ENCODE results near the gene ALG14.

DNA sequence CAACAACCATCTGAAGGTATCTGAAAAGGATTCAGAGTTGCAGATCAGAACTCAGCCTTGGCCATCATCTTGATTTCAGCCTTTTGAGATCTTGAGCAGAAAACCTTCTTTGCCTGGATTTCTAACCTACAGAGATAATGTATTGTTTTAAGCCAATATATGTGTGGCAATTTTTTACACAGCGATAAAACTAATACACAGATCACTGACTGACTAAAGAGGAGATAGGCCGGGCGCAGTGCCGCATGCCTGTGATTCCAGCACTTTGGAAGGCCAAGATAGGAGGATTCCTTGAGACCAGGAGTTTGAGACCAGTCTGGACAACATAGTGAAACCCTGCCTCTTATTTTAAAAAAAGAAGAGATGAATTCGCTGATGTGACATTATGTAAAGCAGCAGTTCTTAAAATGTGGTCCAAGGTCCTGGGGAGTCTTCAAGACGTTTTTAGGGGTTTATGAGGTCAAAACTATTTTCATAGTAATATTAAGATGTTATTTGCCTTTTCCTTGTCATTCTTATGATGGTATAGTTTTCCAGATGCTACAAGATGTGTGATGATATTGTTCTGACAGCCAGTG, 95.7 kb downstream of the ALG14 start:
- TF ChIP-seq POLR2AphosphoS5 (IDR thresholded peaks at IDR 0.05; ENCODE audit: insufficient read depth in 1 of 2, low read depth in 1 of 2) (no peak), POLR2A (IDR thresholded peaks at IDR 0.05) (no peak)
- TF ChIP-seq, protein P1, sequence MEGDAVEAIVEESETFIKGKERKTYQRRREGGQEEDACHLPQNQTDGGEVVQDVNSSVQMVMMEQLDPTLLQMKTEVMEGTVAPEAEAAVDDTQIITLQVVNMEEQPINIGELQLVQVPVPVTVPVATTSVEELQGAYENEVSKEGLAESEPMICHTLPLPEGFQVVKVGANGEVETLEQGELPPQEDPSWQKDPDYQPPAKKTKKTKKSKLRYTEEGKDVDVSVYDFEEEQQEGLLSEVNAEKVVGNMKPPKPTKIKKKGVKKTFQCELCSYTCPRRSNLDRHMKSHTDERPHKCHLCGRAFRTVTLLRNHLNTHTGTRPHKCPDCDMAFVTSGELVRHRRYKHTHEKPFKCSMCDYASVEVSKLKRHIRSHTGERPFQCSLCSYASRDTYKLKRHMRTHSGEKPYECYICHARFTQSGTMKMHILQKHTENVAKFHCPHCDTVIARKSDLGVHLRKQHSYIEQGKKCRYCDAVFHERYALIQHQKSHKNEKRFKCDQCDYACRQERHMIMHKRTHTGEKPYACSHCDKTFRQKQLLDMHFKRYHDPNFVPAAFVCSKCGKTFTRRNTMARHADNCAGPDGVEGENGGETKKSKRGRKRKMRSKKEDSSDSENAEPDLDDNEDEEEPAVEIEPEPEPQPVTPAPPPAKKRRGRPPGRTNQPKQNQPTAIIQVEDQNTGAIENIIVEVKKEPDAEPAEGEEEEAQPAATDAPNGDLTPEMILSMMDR (IDR thresholded peaks at IDR 0.05): no peak
